ENCODE results near the gene TNN.

The TNN gene

DNA sequence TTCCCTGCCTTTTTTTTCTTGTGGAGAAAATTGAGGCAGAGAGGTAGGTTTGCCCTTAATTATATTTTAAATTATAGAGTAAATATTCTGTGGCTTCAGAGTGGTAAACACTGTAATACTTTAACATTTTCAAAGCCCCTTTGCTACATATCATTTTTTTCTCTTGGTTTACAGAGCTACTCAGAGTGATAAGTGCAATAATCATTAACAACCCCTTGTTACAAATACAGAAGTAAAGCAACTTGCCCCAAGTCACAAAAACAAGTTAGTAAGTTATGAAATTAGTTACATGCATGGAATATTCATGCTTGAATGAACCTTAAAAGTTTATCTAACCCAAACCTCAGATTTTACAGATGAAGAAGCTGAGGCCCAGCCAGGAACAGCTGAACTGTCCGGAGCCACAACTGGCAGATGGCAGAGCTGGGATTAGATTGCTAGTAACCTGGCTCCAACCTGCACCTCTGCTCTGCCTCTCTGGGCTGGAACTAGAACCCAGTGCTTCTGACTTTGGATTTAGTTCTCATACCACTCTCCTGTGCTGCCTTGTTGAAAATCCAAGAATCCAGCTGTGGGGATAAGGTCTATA, 48.7 kb downstream of the TNN start:
- ATAC-seq, result no peak

GRCh38 chr1:175116903-175117302, 49.3 kb downstream of the TNN start:
- ATAC-seq, result no peak

GRCh38 chr1:175118375-175119367, 51.0 kb downstream of the TNN start:
- ATAC-seq, result no peak

DNA sequence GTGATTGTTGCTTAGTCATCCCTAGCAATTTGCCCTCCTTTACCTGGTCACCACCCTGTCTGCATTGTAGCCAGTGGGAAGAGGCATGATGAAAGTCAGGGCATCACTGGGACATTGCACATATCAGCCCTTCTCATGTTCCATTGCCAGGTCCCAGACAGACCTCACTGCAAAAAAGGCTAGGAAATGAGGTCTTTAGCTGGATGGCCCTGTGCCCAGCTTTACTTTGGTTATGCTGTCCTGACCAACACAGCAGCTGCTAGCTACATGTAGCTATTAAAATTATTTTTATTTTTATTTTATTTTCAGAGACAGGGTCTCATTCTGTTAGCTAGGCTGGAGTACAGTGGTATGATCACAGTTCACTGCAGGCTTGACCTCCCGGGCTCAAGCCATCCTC, 52.9 kb downstream of the TNN start:
- no peak for ATAC-seq

DNA sequence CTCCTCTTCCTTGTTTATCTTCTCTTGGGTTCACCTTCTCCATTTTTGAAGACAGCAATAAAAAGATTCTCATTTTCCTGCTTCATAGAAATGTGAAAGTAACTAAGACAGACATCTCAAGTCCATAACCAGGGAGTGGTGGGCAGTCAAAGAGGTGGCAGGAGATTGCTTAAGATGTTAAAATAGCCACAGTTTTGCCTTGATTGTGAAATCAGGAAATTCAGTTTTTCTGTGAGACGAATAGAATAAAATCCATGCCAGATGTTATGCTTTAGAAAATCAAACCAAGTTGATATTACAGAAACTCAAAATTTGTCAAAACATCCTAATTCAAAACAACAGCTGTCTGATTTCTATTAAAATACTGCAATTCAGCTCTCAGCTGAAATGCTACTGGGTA, 57.2 kb downstream of the TNN start:
- no peak for ATAC-seq

- no peak for ATAC-seq
Observed at GRCh38 chr1:175126347-175126746, 58.7 kb downstream of the TNN start.

- ATAC-seq, result no peak
Observed at GRCh38 chr1:175127565-175127964, 59.9 kb downstream of the TNN start.

DNA sequence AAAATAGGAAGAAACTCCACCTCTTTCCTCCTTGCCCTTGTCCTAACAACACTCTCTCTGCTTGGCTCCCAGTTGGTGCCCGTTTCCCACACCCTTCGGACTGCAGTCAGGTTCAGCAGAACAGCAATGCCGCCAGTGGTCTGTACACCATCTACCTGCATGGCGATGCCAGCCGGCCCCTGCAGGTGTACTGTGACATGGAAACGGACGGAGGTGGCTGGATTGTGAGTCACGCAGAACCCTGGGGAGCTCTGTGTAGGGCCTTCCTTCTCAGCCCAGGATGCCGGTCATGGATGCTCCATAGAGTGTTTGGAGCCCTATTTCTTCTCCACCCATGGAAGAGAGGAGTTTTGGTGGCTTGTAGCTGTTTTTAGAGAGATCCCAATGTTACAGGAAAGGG, 60.9 kb downstream of the TNN start:
- no peak for ATAC-seq

- ATAC-seq, result no peak
Observed at GRCh38 chr1:175129182-175129581, 61.5 kb downstream of the TNN start.

- no peak for ATAC-seq
Observed at GRCh38 chr1:175129644-175129996, 62.0 kb downstream of the TNN start.

GRCh38 chr1:175129997-175130648, 62.5 kb downstream of the TNN start:
- no peak for ATAC-seq

- no peak for ATAC-seq
Observed at GRCh38 chr1:175130649-175131045, 63.0 kb downstream of the TNN start.

DNA sequence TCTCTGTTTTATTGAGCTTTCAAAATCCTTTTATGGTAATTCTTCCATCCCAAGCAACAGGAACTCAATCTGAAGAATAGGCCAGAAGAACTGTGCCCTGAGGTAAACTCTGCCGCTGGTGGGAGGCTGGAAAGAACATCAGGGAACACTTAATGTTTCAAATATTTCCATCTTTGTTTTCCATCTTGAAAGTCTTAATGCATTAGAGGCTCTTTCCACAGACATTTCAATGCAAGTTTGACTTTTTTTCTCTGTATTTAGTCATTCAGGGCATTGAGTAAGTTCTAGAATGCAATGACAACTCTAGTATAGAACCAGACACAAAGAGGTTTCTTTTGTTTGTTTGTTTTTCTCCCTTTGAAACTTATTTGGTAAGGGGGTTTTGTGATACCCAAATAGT, 63.5 kb downstream of the TNN start:
- no peak for ATAC-seq

DNA sequence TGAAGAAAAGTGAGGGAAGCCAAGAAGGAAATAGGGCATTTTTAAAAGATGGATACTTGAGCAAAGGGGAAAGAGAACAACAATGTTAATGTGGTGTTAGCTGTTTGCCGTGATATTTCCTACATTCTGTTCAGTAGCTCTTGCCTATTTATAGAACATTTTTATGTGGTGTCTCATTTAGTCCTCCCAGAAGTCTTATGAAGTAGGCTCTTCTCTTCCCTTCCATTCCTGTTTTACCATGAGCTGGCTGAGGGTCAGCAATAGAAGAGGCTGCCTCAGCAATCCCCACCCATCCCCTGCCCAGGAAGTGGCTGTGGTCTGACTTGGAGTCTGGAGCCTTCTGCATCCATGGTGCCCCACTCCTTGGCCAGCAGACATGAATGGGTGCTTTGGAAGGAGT, 64.8 kb downstream of the TNN start:
- no peak for ATAC-seq

DNA sequence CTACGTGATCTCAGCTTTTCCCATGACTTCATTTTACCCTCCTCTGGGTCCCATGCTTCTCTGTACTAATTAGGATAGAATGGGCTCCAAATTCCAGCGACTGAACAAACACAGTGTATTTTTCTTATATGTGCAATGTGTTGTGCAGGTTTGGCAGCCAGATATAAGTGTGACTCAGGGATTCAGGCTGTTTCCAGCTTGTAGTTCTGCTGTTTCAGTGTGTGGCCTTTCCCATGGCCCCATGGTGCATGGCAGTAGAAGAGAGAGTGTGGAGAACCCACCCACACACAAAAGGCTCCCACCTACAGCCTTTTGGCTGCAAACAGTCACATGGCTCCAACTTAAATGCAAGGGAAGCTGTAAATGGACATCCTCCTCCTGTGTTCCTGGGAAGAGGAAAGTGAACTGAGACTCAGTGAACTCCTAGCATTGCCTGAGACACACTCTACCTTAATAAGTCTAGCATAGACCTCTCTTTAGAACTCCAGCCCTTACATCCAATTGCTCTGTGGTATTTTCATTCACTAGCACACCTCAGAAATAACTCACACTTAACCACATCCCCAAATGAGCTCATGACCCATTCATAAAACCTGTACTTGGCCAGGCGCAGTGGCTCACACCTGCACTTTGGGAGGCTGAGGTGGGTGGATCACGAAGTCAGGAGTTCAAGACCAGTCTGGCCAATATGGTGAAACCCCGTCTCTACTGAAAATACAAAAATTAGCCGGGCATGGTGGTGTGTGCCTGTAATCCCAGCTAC, 66.2 kb downstream of the TNN start:
- no peak for ATAC-seq

DNA sequence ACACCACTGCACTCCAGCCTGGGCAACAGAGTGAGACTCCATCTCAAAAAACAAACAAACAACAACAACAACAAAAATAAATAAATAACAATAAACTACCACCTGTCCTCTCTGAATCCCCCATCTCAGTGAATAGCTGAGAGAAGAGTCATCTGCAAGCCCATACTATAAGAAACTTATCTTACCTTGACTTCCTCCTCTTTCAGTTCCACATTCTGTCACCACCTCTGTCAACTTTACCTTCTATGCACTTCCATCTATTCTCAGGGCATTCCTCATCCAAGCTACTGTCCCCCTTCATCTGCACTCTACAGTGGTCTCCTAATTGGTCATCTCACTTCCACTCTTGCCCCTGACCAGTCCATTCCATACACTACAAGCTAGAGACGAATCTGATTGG, 66.9 kb downstream of the TNN start:
- no peak for ATAC-seq

DNA sequence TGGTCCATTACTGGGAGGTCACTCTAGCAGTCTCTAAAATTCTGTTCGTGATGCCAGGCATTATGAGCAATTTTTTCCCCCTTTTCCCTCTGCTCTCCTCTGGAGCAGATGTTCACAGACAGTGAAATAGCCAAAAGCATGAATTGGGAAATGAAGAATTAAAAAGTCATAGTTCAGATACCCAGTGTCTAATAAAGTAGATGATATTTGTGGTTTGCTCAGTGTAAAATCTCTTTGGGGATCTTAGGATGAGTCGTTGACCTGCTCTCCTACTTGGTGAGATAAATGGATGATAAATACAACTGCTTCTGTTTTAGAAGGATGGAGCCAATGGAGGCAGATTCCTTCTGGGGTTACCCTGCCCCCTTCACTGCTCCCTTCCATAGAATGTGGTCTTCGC, 68.6 kb downstream of the TNN start:
- no peak for ATAC-seq

DNA sequence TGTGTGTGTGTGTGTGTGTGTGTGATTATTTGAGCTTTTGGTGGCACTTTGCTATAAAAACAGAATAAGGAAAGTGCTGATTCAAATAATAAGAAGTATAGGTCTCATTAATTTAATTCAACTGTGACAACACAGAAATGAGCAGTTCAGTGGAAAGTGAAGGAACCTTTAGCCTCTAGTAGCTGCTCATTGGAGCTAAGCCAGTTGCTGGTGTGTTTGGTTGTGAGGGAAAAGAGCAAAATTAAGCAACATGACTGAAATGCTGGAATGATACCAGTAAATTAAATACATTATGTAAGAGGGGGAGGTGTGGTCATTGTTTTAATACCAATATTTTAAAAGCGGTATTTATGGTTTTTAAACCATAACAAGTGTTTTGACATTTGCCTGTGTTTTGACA, 69.7 kb downstream of the TNN start:
- ATAC-seq, result no peak

DNA sequence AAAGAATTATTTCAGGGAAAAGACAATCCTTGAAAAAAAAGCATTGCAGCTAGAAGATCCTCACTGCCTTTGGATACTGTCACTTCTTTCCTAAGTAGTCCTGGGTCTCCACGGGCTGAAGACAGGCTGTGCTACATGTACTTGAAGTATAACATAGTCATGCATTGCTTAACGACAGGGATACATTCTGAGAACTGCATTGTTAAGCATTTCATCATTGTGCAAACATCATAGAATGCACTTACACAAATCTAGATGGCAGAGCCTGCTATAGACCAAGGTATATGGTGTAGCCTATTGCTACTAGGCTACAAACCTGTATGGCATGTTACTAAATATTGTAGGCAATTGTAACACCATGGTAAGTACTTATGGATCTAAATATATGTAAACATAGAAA, 70.9 kb downstream of the TNN start:
- ATAC-seq, result no peak

DNA sequence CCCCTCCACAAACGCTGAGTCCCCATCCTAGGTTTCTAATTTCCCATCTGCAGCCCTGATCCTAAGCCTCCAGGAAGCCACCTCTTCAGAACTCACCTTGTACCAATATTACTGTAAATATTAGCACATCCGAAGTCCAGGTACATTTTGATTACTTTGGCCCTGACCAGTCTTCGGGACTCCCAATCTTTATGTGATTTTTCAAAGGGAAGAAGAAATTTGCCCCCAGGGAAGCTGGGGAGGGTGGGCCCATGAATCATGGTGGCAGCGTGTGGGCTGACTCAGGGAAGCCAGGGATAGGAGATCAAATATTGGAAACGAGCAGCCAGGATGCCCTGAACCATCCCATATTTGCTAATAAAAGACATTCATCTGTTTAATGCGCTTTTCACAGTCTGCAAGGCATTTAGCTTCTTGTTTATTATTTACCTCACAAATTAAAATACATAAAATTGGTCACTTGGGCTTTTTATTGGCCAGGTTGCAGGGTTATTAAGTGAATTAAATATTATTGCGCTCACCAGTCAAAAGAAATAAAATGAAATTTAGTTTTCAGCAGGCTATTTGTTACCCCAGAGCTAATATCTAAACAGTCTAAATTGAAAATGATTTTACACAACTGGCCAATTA, 78.4 kb downstream of the TNN start:
- no peak for ATAC-seq

DNA sequence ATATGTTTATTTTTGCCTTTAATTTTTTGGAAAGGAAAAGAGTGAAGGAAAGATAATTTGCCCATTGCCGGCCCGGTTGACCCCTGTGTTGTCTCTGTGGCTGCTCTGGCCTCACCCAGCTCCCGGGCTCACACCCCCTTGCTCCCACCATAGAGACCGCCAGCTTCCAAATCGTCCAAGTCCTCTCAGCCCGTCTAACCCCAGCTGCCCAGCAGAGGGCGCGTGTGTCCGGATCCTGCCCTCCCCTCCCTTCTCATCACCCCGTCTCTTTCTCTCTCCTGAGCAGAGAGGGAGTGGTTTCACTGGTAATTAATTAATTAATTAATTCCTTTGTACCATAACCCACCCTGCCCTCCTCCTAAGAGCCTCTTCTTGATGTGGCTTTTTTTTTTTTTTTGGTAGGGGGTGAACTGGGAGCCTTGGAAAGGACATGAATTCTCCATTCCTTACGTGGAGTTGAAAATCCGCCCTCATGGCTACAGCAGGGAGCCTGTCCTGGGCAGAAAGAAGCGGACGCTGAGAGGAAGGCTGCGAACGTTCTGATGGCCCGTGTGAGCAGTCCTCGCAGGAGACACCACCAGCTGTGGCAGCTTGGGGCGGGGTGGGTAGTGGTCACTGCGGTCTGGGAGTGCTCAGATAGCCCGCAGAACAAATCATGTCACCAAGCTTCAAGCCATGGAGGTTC, 79.0 kb downstream of the TNN start:
- ATAC-seq, result peak; percentile 51 to 69

GRCh38 chr1:175147569-175147968, 79.9 kb downstream of the TNN start:
- ATAC-seq, result no peak
